HG03469 (cell line): Measurements from ENCODE around the gene CRLF2.
"Not testable (repeated sequence)": the region's sequence is repeated elsewhere in the genome, so short reads cannot be mapped to it uniquely, and the experiment has no call there.

ENCODE experiments used
- ATAC-seq: cut with Tn5 transposase; IDR thresholded peaks from one replicate; pipeline ENCODE4 v1.9.1; 2021; ENCODE audit warnings: mild to moderate bottlenecking, moderate library complexity, moderate number of reproducible peaks; ENCODE audit not compliant: unreplicated experiment

The CRLF2 gene, protein sequence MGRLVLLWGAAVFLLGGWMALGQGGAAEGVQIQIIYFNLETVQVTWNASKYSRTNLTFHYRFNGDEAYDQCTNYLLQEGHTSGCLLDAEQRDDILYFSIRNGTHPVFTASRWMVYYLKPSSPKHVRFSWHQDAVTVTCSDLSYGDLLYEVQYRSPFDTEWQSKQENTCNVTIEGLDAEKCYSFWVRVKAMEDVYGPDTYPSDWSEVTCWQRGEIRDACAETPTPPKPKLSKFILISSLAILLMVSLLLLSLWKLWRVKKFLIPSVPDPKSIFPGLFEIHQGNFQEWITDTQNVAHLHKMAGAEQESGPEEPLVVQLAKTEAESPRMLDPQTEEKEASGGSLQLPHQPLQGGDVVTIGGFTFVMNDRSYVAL

DNA sequence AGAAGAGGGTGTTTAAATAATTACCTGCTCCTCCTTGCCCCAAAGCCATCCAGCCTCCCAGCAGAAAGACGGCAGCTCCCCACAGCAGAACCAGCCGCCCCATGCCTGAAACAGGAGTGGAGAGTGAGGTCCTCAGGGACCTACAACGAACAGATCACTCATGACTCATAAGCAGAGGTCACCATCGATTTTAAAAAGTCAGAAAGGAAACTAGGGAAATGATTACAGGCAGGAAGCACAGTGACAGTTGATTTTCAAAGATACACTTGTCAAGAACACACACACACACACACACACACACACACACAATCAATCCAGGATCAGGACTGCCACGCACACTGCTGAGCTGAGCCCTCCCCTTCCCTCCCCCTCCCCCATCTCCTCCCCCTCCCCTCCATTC, at the start of gene CRLF2:
CRLF2 (minus strand) TSS at position 118 of the 400 bp plus-strand sequence; CDS start at position 103, 15 bp downstream.
- ATAC-seq = no peak

DNA sequence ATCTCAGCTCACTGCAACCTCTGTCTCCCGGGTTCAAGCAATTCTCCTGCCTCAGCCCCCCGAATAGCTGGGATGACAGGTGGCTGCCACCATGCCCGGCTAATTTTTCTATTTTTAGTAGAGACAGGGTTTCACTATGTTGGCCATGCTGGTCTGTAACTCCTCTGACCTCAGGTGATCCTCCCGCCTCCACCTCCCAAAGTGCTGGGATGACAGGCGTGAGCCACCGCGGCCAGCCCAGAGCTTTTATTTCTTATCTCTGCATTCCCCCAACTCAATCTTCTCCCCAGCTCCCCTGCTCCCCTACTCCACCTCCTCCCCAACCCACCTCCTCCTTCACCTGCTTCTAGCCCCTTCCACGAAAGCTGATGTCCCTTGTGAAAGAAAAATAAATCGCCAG, 49.3 kb upstream of the CRLF2 start:
- not testable (repeated sequence) for ATAC-seq

DNA sequence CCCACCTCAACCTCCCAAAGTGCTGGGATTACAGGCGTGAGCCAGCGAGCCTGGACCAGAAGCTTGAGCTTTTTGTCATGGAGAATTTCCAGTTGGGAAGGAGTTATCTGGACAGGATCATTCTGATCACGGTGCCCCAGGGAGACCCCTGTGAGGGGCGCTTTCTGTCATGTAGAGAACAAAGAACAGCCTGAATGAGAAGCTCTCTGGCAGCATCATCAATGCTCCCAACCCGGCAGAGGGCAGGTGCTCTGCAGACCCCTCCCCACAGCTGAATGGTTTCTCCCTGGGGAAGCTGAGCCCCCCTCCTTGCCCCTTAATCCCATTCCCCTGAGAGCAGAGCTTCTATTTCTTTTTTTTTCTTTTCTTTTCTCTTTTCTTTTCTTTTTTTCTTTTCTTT, 48.8 kb upstream of the CRLF2 start:
- ATAC-seq = no peak

DNA sequence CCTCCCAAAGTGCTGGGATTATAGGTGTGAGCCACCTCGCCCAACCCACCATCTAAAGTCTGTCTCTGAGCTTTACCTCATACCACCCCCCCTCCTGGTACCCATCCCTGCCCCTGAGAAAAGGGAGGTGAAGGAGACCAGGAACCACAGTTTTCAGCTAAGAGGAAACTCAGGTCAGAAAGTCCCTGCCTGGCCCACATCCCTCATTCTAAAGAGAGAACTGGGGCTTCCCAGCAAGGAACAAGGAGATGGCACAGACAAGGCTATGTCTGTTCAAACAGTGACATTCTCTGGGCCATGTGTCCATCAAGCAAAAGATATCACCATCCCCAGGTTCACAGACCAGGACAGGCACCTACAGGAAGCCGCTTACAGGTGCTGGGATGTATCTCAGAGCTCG, 40.4 kb upstream of the CRLF2 start:
- no peak for ATAC-seq

DNA sequence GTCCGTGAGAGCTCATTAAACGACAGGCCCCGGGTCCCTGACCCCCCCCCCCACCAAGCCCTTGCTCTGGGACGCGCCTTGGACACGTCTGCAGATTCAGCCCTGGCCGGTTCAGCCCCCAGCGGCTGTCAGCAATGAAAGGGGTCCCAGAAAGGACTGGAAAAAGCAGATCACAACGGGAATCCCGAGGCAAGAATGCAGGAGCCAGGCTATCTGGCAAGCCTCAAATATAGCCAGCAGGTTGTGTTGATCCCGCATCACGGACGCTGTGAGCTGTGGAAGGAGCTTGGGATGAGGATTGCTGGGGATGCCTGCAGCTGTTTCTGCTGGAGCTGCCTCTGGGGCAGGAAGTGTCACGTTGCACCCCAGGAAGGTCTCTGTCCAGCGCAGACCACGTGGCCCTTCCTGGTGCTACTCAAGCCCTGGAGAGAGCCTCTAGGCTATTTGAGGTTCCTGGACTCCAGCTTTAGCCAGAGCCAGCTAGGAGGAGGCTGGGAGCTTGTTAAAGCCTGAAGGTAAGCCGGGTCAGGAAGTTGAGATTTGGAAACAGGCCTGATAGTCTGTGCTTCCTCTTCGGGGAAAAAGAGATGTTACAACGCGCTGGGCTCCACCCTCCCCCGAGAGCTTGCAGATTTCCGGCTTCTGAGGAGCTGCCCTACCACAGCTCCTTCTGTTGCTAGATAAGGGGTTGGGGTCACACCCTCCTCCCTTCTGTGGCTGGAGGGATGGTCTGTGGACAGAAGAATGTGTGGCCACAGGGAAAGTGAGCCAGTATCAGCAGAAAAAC, 36.8 kb upstream of the CRLF2 start:
- ATAC-seq = no peak

DNA sequence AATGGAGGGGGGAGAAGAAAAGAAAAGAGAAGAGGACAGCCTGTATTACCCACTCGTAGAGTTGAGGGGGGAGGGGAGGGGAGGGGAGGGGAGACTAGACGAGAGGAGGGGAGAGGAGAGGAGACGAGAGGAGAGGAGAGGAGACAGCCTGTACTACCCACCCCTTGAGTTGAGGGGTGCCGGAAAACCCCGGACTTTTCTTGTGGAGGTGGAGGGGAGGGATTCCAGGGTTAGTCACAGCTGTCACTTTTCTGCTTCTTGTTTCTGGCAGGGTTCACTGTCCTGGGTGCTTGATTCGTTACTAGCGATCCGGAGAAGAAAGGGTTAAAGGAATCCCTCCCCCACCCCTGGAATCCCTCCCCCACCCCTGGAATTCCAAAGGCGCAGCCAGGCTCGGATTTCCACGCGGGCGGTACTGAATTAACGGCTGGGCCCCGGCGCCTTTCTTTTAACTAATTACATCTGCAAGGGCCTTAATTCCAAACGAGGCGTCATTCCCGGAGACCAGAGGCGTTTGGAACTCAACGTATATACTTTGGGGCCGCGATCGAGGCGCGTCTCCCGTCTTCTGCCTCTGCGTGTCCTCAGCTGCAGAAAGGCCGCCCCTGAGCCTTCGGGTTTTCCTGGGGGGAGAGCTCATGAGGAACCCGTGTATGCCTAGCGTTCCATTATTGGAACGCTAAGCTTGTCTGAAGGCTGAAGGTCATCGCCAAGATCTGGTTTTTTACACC, 36.0 kb upstream of the CRLF2 start:
- ATAC-seq = no peak

DNA sequence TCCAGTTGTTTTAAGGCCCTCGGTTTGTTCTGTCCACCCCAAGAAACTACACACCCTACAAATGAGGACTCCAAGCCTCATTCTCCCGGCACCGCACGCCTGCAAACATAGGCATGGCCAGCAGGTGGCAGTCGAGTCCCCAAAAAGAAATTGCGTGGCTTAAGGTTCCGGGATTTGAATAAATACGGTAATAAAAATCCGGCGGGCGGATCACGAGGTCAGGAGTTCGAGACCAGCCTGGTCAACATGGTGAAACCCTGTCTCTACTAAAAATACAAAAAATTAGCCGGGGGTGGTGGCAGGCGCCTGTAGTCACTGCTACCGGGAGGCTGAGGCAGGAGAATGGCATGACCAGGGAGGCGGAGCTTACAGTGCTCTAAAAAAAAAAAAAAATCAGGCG, 34.4 kb upstream of the CRLF2 start:
- no peak for ATAC-seq

DNA sequence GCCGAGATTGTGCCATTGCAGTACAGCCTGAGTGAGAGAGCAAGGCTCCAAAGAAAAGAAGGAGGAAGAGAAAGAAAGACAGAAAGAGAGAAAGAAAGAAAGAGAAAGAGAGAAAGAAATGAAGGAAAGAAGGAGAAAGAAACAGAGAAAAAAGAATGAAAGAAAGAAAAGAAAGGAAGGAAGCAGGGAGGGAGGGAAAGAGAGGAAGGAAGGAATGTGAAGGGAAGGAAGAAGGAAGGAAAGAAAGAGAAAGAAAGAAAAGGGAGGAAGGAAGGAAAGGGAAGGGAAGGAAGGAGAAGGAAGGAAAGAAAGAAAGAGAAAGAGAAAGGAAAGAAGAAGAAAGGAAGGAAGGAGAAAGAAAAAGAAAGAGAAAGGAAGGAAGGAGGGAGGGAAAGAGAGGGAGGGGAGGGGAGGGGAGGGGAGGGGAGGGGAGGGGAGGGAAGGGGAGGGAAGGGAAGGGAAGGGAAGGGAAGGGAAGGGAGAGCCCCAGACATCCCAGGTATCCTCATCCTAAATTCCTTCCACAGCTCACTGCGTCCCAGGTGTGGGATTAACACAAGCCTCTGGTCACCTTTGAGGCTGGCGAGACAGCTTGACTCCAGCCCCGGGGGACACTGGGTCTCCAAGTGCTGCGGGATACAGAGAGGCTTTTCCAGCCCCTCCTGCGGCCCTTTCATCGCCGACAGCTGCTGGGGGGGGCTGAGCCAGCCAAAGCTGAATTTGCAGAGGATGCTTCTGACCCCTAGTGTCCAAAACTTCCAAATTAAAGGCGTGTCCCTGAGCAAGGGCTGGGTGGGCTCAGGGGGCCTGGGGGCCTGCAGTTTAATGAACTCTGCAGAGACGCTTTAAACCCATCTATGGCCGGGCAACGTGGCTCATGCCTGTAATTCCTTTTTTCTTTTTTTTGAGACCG, 32.0 kb upstream of the CRLF2 start:
- ATAC-seq = no peak

DNA sequence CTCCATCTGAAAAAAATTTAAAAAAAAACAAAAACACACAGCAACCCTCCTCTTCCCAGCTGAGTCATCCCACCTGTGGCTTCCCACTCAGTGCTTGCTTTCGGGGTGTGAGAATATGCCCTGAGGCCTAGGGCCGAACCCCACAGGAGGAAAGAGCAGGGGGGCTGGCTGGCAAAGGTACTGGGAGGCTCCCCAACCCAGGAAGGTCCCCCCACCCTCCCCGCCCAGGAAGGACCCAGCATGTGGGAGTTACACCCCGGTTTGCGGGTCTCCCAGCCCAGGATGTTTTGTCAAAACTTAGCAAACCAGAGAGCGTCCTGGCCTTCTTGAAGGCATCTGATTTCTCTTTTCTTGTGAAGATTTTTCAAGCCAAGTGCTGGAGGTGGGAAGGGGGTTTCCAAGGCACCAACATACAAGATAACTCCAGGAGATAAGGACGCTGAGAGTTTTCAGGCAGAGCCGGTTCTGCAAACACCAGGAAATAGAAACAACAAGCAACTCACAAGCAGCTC, 30.5 kb upstream of the CRLF2 start:
- ATAC-seq = no peak

DNA sequence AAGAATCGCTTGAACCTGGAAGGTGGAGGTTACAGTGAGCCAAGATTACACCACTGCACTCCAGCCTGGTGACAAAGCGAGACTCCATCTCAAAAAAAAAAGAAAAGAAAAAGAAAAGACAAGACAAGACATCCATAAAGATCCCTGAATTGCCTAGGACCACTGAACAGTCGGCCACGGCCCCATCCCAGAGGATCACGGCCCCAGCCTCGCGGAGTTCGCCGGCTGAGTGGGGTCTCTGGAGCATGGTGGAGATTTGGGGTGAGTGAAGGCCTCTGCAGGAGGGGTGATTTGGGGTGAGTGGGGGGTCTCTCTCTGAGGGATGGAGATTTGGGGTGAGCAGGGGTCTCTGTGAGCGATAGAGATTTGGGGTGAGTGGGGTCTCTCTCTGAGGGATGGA, 28.1 kb upstream of the CRLF2 start:
- not testable (repeated sequence) for ATAC-seq

DNA sequence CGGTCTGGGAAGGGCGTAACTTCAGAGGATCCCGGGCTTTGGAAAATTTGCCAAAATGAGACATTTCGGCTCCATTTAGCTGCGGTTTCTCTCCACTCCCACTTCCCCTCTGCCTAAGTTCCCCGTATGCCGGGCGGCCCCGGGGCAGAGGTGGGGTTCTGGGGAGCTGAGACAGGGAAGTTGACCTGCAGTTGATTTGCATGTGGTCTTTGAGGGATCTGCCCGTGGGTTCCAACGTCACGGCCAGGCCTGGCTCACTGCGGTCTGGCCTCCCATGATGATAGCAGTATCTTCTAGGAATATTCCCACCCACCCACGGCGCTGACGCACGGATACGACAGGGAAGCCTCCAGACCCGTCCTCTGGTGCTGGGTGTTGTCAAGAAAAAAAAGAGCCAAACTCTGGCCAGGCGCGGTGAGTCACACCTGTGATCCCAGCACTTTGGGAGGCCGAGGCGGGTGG, 27.3 kb upstream of the CRLF2 start:
- peak; percentile 84 for ATAC-seq

DNA sequence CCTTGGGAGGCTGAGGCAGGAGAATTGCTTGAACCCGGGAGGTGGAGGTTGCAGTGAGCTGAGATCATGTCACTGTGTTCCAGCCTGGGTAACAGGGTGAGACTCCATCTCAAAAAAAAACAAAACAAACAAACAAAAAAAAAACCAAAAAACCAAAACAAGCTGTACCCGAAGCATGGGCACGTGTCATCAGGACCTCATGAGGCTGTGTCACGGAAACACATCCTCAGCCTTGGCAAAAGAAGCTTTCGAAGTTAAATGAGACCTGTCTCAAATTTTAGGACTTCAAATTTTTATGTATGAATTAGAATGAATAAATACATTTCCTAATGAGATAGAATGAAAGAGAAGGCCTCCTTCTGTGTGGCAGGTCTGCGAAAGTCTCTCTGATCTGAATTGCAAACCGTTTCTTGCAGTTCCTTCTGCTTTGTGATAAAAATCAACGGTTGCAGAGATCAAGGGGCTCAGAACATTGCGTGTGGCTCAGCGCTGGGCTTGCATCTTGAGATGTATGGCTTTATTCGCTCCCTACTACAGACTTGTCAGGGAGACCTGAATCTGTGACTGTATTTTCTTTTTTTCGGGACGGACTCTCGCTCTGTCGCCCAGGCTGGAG, 19.5 kb upstream of the CRLF2 start:
- ATAC-seq = no peak

DNA sequence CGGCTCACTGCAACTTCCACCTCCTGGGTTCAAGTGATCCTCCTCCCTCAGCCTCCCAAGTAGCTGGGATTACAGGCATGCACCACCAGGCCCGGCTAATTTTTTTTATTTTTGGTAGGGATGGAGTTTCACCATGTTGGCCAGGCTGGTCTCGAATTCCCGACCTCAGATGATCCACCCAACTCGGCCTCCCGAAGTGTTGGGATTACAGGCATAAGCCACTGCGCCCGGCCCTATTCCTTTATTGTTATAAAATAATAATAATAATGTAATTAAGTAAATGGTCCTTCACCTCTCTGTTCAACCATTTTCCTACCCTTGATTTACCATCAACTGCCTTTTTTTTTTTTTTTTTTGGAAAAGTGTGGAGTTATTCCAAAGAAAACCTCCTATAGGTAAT, 15.7 kb upstream of the CRLF2 start:
- not testable (repeated sequence) for ATAC-seq

DNA sequence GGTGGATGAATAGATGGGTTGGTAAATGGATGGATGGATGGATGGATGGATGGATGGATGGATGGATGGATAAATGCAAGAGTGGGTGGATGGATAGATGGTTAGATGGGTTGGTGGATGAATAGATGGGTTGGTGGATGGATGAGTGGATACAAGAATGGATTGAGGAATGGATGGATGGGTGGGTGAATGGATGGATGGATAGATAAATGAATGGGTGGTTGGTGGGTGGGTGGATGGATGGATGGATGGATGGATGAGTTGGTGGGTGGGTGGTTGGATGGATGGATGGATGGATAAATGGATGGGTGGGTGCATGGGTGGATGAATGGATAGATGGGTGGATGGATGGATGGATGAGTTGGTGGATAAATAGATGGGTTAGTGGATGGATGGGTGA, 13.8 kb upstream of the CRLF2 start:
- ATAC-seq = no peak

DNA sequence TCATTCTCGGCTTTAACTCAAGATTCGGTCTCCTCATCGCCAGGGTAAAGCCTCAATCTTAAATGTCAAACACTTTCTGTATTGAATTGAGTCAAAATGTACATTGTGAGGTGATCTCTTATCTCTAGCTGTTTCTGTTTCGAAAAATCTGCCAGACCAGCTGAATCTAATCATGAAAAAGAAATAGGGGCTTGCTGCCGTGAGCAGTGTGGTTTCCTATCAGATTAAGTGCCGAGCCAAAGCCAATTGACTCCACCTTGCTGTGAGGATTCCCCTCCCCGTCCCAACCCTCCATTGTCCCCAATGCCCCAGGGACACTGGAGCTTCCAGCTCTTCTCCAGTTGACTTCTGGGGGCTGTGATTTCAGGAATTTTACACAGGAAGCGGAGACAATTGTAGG, 12.5 kb upstream of the CRLF2 start:
- ATAC-seq = no peak

DNA sequence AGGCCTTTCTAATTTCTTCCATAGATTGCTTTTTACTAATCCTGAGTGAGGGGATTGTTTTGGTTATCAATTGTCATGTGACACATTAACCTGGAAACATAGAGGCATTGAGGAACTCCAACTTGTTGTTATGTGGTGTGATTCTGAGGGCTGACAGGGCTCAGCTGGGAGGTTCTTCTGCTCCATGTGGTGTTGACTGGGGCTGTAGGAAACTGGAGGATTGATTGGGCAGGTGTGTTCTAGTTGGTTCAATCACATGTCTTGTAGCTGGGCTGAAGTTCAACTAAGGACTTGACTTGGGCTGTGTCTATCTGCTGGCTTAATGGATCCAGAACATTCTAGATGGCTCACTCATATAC, 10.8 kb upstream of the CRLF2 start:
- no peak for ATAC-seq

DNA sequence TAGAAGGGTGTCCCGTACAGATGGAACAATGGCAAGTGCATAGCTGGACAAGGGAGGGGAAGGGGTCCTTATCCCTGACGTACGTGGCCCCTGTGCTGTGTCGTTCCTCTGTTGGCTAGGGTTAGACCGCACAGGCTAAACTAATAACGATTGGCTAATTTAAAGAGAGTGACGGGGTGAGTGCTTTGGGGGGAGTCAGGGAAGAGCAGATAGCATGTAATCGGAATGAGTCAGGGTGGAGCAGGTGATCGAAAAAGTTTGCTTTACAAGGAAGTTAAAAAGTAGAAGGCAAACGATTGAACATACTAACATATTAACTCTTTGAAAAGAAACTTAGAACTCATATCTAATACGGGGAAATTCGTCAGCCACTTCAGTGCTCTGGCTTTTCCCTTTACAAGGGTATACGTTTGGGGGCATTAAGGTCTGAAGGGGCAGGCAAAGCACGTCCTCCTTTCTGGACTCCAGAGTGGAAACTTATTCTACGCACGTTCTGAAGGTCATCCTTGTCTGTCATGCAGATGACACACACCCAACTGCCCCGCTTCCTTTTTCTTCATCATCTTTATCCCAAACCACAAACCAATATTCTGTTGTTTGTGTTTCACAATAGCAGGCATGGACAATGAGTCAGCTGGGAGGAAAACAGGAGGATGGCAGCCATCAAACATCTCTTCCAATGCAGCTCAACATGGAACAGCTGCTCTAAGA, 10.2 kb upstream of the CRLF2 start:
- no peak for ATAC-seq

DNA sequence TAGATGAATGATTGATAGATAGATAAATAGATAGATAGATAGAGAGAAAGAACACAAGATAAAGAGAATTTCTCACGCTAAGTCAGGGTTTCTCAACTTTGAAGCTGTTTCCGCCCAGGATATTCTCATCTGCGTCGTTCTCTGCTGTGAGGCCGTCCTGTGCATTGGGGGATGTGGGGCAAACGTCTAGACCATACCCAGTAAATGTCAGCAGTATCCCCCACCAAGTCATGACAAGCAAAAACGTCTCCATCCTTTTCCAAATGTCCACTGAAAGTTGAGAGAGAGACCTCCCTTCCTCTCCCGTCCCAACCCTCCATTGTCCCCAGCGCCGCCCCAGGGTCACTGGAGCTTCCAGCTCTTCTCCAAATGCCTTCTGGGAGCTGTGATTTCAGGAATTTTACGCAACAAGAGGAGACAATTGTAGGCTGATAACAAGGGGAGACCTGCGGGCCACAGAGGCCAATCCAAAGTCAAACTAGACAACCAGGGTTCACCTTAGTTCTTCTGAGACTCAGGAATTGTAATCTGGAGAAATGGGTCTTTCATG, 8.9 kb upstream of the CRLF2 start:
- ATAC-seq = no peak

DNA sequence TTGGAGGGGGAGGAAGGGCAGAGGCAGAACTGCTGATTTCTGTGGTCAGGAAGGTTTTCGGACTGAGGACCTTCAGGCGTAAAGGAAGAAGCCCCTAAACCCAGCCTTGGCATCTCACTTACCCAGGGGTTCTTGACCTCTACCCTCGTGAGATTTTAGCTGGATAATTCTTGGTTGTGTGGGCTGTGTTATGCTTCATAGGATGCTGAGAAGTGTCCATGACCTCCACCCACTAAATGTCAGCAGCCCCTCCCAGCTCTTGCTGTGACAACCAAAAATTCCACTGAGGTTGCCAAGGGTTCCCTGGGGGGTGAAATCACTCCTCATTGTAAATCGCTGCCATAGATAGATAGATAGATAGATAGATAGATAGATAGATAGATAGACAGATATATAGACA, 5.8 kb upstream of the CRLF2 start:
- ATAC-seq = no peak
